Esophagus squamous epithelium (tissue), 5 donors: Measurements from ENCODE around the gene TMEM72. TPM values are rescaled to one million over a fixed set of nuclear protein-coding genes. Genes with fewer than 3 reads are reported as not detected.
"Not testable (repeated sequence)": the region's sequence is repeated elsewhere in the genome, so short reads cannot be mapped to it uniquely, and the experiment has no call there.

ENCODE experiments used
- DNase-seq: peaks from one replicate; lab custom pipeline; 2025; lab: John Stamatoyannopoulos, UW
- H3K27ac ChIP-seq, 4 donors: fragments of 200-600 bp; sonication (generic); one replicate each; pipeline ENCODE4 v1.5.1; 2016 to 2019; ENCODE audit warnings: mild to moderate bottlenecking in 1 of 4
- H3K27me3 ChIP-seq, 4 donors: fragments of 200-600 bp; sonication (generic); 1 replicate in 3 of 4; 2 replicates in 1 of 4; pipeline versions ENCODE4 v1.5.1 to v1.6.0; 2017 to 2021; ENCODE audit warnings: antibody characterized with exemption in 1 of 4
- H3K36me3 ChIP-seq, 3 donors: fragments of 200-600 bp; sonication (generic); one replicate each; pipeline ENCODE4 v1.5.1; 2016 to 2019
- H3K4me1 ChIP-seq, 3 donors: fragments of 200-600 bp; sonication (generic); one replicate each; pipeline ENCODE4 v1.5.1; 2017 to 2019
- H3K4me3 ChIP-seq, 4 donors: fragments of 200-600 bp; sonication (generic); 1 replicate in 3 of 4; 2 replicates in 1 of 4; pipeline ENCODE4 v1.5.1; 2016 to 2019; ENCODE audit warnings: mild to moderate bottlenecking in 2 of 4, moderate library complexity in 1 of 4
- H3K9me3 ChIP-seq, 3 donors: fragments of 200-600 bp; sonication (generic); one replicate each; pipeline ENCODE4 v1.5.1; 2016 to 2019
- POLR2A ChIP-seq, 4 donors: fragments of 450-650 bp; IDR thresholded peaks; one replicate each; pipeline ENCODE4 v1.6.1; 2017; ENCODE audit warnings: antibody characterized with exemption in 4 of 4, mild to moderate bottlenecking in 4 of 4, moderate library complexity in 3 of 4
- WGBS, 2 donors: methylation state at CpG; one replicate each; pipeline ENCODE4 v1.1.5; 2018; 5-methylcytosine and 5-hydroxymethylcytosine counted together
- intact Hi-C: fragments of 100-400 bp; cut with DNase I; formaldehyde crosslinking; loops from one replicate; pipeline ENCODE4 v1.15.0; 2022
- total RNA-seq, 4 donors: library from RNA; depleted of rRNA; stranded (reverse); fragments of >200 nt; gene quantifications; one replicate each; pipeline ENCODE4 v1.1.0, GENCODE V29; 2016
- TF ChIP-seq, protein P1 (sequence below), 6 experiments: fragments of 450-650 bp in 4 of 6; fragments of 200-600 bp in 2 of 6; sonication (generic) in 2 of 6; IDR thresholded peaks; one replicate each; pipeline ENCODE4 v1.5.1; 2016 to 2019; ENCODE audit warnings: antibody characterized with exemption in 6 of 6, mild to moderate bottlenecking in 4 of 6, moderate library complexity in 4 of 6
- donor health status: DM: yes; HTN: yes; CAD: no.

The TMEM72 gene
- total RNA-seq, 4 donors from 2014 or later: not detected

DNA sequence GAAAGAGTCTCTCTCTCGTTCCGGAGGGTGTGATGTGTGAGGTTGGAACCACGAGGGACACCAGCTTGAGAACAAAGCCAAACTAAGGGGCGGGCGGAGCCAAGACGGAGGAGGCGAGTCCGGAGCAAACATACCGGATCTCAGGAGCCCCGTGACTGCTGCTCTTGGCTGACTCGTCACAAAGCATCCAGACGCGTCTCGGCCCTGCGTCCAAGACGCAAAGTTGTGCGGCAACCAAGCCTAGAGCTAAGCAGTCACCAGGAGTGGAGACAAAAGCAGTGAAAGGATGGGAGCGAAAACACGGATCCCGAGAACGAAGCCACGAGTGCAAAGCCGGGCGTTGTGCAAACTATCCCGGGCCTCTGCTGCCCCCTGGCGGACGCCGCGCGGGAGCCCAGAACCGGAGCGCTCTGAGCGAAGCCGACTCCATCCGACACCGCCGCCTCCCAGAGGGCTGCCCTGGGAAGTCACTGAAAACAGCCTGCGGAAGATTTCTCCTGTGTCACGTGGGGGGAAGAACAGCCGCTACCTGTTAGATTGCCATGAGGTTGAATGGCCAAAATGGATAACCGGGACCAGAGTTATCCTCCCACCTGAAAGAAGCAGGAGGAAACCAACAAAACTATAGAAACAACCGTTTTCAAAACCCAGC lies 46.4 kb upstream of the TMEM72 start:
- WGBS, 2 donors: 0 to 1% methylated on average over 3 to 26 of the region's 42 CpGs
- H3K36me3 ChIP-seq: no peaks in the 10 kb centered on the region
- no peak for TF ChIP-seq POLR2A (IDR thresholded peaks at IDR 0.05)
- TF ChIP-seq, protein P1, sequence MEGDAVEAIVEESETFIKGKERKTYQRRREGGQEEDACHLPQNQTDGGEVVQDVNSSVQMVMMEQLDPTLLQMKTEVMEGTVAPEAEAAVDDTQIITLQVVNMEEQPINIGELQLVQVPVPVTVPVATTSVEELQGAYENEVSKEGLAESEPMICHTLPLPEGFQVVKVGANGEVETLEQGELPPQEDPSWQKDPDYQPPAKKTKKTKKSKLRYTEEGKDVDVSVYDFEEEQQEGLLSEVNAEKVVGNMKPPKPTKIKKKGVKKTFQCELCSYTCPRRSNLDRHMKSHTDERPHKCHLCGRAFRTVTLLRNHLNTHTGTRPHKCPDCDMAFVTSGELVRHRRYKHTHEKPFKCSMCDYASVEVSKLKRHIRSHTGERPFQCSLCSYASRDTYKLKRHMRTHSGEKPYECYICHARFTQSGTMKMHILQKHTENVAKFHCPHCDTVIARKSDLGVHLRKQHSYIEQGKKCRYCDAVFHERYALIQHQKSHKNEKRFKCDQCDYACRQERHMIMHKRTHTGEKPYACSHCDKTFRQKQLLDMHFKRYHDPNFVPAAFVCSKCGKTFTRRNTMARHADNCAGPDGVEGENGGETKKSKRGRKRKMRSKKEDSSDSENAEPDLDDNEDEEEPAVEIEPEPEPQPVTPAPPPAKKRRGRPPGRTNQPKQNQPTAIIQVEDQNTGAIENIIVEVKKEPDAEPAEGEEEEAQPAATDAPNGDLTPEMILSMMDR (IDR thresholded peaks at IDR 0.05): peak; percentile 91 to 95 (median 93)
- peak overlapping the region; percentile 17 to 66 (median 48) for H3K4me3 ChIP-seq
- peaks cover 0 to 34% (median 0%) of the 10 kb centered on the region in 4 donors for H3K27me3 ChIP-seq
- peaks cover 8 to 37% (median 9%) of the 10 kb centered on the region in 3 donors for H3K4me1 ChIP-seq
- no peak for DNase-seq
- H3K9me3 ChIP-seq: no peaks in the 10 kb centered on the region
- intact Hi-C loops: no loop called here
- H3K27ac ChIP-seq: peak overlapping the region in 3 of 4 donors; percentile 63 to 71 (median 65)

DNA sequence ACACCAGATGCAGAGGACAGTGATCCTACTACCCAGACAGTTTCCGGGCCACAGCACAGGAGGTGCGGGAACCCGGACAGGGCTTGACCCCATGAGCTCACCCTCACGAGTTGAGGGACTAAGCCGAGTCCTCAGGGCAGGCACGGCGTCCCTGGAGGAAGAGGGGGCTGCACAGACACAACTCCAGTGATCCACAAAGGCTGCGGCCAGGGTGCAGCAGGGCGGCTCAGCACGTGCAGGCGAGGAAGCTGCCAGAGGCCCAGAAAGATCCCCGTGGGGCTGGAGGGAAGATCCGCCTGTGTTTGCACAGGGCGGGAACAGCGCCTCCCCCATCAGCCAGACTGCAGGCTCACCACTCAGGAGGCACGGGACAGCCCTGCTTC lies 45.9 kb upstream of the TMEM72 start:
- Histone ChIP-seq H3K4me3 (peak overlapping the region in 2 of 4 donors; percentile 48 to 66), H3K27me3 (peaks cover 0 to 34% (median 0%) of the 10 kb centered on the region in 4 donors), H3K9me3 (no peaks in the 10 kb centered on the region), H3K4me1 (peaks cover 8 to 37% (median 9%) of the 10 kb centered on the region in 3 donors), H3K36me3 (no peaks in the 10 kb centered on the region), H3K27ac (peak overlapping the region in 3 of 4 donors; percentile 63 to 71 (median 65))
- WGBS, 2 donors: 0 to 44% methylated on average over 1 to 11 of the region's 16 CpGs
- no peak for TF ChIP-seq POLR2A (IDR thresholded peaks at IDR 0.05)
- TF ChIP-seq, protein P1 (IDR thresholded peaks at IDR 0.05): no peak
- DNase-seq: no peak
- intact Hi-C loops: no loop called here

DNA sequence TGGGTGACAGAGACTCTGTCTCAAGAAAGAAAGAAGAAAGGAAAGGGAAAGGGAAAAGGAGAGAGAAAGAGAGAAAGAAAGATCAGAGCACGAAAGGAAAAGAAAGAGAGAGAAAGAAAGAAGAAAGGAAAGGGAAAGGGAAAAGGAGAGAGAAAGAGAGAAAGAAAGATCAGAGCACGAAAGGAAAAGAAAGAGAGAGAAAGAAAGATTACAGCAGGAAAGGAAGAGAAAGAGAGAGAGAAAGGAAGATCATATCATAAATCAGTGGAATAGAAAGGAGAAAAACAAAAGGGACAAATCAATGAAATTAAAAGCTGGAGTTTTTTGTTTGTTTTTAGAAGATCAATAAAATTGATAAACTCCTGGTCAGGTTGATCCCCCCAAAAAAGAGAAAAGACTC lies 44.8 kb upstream of the TMEM72 start:
- H3K36me3 ChIP-seq, H3K4me3 ChIP-seq, H3K9me3 ChIP-seq, intact Hi-C loops, H3K27ac ChIP-seq, DNase-seq: not testable (repeated sequence)
- peaks cover 0 to 34% (median 0%) of the 10 kb centered on the region in 4 donors for H3K27me3 ChIP-seq
- H3K4me1 ChIP-seq: peaks cover 8 to 37% (median 9%) of the 10 kb centered on the region in 3 donors
- 75 to 90% methylated on average over 2 of the region's 2 CpGs for WGBS, 2 donors

DNA sequence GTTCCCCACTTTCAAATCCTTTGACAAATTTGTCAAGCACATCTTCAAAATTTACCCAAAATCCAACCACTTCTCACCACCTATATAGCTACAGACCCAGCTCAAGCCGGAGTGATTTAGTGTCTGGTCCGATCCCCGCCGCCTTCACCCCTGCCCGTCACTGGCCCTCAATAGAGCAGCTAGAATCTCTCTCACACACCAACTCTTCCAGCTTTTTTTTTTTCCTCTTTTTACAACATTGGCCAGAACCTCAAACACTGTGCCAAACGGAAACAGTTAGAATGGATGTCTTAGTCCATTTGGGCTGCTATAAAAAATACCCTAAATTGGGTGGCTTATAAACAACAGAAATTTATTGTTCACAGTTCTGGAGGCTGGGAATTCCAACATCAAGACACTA lies 41.1 kb upstream of the TMEM72 start:
- Histone ChIP-seq H3K4me3 (no peak overlapping the region), H3K4me1 (peaks cover 5 to 16% (median 6%) of the 10 kb centered on the region in 3 donors), H3K27me3 (peaks cover 0 to 15% (median 0%) of the 10 kb centered on the region in 4 donors), H3K27ac (no peak overlapping the region), H3K36me3 (no peaks in the 10 kb centered on the region), H3K9me3 (no peaks in the 10 kb centered on the region)
- 74 to 97% methylated on average over 6 of the region's 6 CpGs for WGBS, 2 donors
- DNase-seq: no peak
- intact Hi-C loops: no loop called here
- TF ChIP-seq POLR2A (IDR thresholded peaks at IDR 0.05): no peak
- TF ChIP-seq, protein P1 (IDR thresholded peaks at IDR 0.05): no peak

DNA sequence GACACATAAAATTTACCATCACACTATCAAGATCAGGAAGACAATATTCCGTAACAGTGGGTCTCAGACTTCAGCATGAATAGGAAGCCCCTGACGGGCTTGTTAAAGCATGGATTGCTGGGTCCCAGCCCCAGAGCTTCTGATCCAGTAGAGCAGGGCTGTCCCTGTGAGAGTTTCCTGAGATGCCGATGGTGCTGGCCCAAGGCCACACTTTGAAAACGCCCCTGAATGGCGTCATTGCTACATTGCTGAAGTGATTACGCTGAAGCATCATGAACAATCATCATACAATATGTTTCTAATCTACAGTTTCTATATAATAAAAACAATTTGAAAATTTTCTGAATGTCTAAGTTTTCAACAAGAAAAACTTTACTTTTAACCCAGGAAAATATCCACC lies 38.0 kb upstream of the TMEM72 start:
- H3K9me3 ChIP-seq: no peaks in the 10 kb centered on the region
- H3K27me3 ChIP-seq: peaks cover 0 to 3% (median 0%) of the 10 kb centered on the region in 4 donors
- H3K4me3 ChIP-seq: no peak overlapping the region
- no peak overlapping the region for H3K27ac ChIP-seq
- intact Hi-C loops: no loop called here
- H3K36me3 ChIP-seq: no peaks in the 10 kb centered on the region
- WGBS, 2 donors: 74 to 75% methylated on average over 6 of the region's 6 CpGs
- H3K4me1 ChIP-seq: peaks cover 0 to 10% (median 0%) of the 10 kb centered on the region in 3 donors
- TF ChIP-seq, protein P1 (IDR thresholded peaks at IDR 0.05): no peak
- TF ChIP-seq POLR2A (IDR thresholded peaks at IDR 0.05): no peak
- DNase-seq: no peak
